Tibial nerve (tissue), 4 donors: ENCODE results near the gene CAMSAP1.

Experiments used
- EP300 ChIP-seq, 2 donors: sonication (generic); formaldehyde crosslinking; IDR thresholded peaks; one replicate each; pipeline ENCODE4 v1.6.1; 2017; ENCODE audit warnings: antibody characterized with exemption in 2 of 2, mild to moderate bottlenecking in 1 of 2
- POLR2A ChIP-seq, 2 donors: fragments of 450-650 bp; IDR thresholded peaks; one replicate each; pipeline ENCODE4 v1.6.1; 2017; ENCODE audit warnings: antibody characterized with exemption in 2 of 2, mild to moderate bottlenecking in 2 of 2, moderate library complexity in 2 of 2
- TF ChIP-seq, protein P1 (sequence below), 5 experiments: fragments of 200-600 bp in 3 of 5; fragments of 450-650 bp in 2 of 5; sonication (generic) in 3 of 5; IDR thresholded peaks; one replicate each; pipeline ENCODE4 v1.5.1; 2016 to 2019; ENCODE audit warnings: antibody characterized with exemption in 5 of 5, mild to moderate bottlenecking in 3 of 5, moderate library complexity in 2 of 5

DNA sequence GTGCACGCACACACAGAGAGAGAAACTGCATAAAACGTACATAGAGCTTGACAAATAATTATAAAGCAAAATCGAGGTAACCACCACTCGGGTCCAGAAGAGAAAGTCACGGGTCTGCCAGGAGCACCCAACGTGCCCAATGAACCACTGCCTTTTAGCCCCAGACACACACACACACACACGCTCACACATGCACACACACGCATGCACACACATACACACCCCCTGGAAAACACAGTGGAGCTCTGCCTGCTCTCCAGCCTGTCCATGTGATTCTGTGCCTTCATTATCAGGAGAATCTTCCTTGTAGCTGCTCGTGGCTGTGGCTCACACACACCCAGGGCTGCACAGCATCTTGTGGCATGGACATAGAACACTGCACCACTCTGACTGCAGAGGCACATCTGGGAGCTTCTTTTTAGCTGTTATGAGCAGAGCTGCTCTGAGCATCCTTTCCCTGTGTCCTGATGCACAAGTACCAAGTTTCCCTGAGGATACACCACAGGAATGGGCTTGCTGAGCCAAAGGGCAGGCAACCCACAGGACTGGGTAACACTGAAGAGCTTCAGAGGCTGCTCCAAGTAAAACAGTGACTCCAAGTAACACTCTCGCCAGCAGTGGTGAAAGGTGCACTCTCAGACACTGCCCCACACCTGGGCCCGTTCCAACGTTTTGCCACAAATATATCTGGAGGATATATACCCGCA, 58.9 kb downstream of the CAMSAP1 start:
- TF ChIP-seq, protein P1, sequence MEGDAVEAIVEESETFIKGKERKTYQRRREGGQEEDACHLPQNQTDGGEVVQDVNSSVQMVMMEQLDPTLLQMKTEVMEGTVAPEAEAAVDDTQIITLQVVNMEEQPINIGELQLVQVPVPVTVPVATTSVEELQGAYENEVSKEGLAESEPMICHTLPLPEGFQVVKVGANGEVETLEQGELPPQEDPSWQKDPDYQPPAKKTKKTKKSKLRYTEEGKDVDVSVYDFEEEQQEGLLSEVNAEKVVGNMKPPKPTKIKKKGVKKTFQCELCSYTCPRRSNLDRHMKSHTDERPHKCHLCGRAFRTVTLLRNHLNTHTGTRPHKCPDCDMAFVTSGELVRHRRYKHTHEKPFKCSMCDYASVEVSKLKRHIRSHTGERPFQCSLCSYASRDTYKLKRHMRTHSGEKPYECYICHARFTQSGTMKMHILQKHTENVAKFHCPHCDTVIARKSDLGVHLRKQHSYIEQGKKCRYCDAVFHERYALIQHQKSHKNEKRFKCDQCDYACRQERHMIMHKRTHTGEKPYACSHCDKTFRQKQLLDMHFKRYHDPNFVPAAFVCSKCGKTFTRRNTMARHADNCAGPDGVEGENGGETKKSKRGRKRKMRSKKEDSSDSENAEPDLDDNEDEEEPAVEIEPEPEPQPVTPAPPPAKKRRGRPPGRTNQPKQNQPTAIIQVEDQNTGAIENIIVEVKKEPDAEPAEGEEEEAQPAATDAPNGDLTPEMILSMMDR (IDR thresholded peaks at IDR 0.05): no peak
- TF ChIP-seq POLR2A (IDR thresholded peaks at IDR 0.05) (no peak), EP300 (IDR thresholded peaks at IDR 0.05) (no peak)
